DOHH2 (cell line): ENCODE data around the gene NEURL1B.

ENCODE experiments used
- H3F3A ChIP-seq: fragments of 200-600 bp; sonication (generic), shearing (Covaris generic); 2 replicates; pipeline ENCODE4 v1.6.0; 2016; ENCODE audit warnings: antibody characterized with exemption, mild to moderate bottlenecking; ENCODE audit not compliant: control insufficient read depth, insufficient read depth
- H3K27ac ChIP-seq: fragments of 200-600 bp; sonication (generic); 2 replicates; pipeline ENCODE4 v1.5.1; 2014; ENCODE audit warnings: low read depth, mild to moderate bottlenecking, low read length, moderate library complexity
- H3K27me3 ChIP-seq: fragments of 200-600 bp; sonication (generic); 2 replicates; pipeline ENCODE4 v1.6.1; 2014; ENCODE audit warnings: mild to moderate bottlenecking, low read length, mixed read lengths; ENCODE audit not compliant: control insufficient read depth
- H3K36me3 ChIP-seq: fragments of 200-600 bp; sonication (generic); 2 replicates; pipeline ENCODE4 v1.6.1; 2014; ENCODE audit warnings: mild to moderate bottlenecking, low read length, moderate library complexity, mixed read lengths; ENCODE audit not compliant: control insufficient read depth
- H3K4me1 ChIP-seq: fragments of 200-600 bp; sonication (generic); 2 replicates; pipeline ENCODE4 v1.6.1; 2014; ENCODE audit warnings: mild to moderate bottlenecking, low read length, mixed read lengths; ENCODE audit not compliant: control insufficient read depth
- H3K4me2 ChIP-seq: fragments of 200-600 bp; sonication (generic); 2 replicates; pipeline ENCODE4 v1.6.0; 2014; ENCODE audit warnings: mild to moderate bottlenecking, low read length, moderate library complexity
- H3K4me3 ChIP-seq: fragments of 200-600 bp; sonication (generic); 2 replicates; pipeline ENCODE4 v1.5.1; 2014; ENCODE audit warnings: mild to moderate bottlenecking, low read length, mixed read lengths
- H3K79me2 ChIP-seq: fragments of 200-600 bp; sonication (generic); 2 replicates; pipeline ENCODE4 v1.6.1; 2014; ENCODE audit warnings: mild to moderate bottlenecking, low read length, mixed read lengths; ENCODE audit not compliant: control insufficient read depth
- H3K9me2 ChIP-seq: fragments of 200-600 bp; sonication (generic); replicated peaks from 2 replicates; pipeline ENCODE4 v1.6.1; 2014; ENCODE audit warnings: mild to moderate bottlenecking, low read length, mixed read lengths; ENCODE audit not compliant: control insufficient read depth
- H3K9me3 ChIP-seq: fragments of 200-600 bp; sonication (generic); 2 replicates; pipeline ENCODE4 v1.6.1; 2014; ENCODE audit warnings: antibody characterized with exemption, low read length, mixed read lengths; ENCODE audit not compliant: control insufficient read depth, insufficient read depth
- H4K20me1 ChIP-seq: fragments of 200-600 bp; sonication (generic); 2 replicates; pipeline ENCODE4 v1.6.0; 2014; ENCODE audit warnings: low read depth, mild to moderate bottlenecking, antibody characterized with exemption, low read length, moderate library complexity; ENCODE audit not compliant: control insufficient read depth, insufficient read depth
- EZH2phosphoT487 ChIP-seq: fragments of 200-600 bp; sonication (generic); IDR thresholded peaks from 2 replicates; pipeline ENCODE4 v1.6.1; 2017; ENCODE audit warnings: borderline replicate concordance, mild to moderate bottlenecking, antibody characterized with exemption, low read length, moderate library complexity, mixed read lengths
- TF ChIP-seq, protein P1 (sequence below): fragments of 200-600 bp; sonication (generic); IDR thresholded peaks from one replicate; pipeline ENCODE4 v1.5.1; 2014; ENCODE audit warnings: antibody characterized with exemption, mild to moderate bottlenecking, low read depth, low read length; ENCODE audit not compliant: poor library complexity, severe bottlenecking

NEURL1B gene

DNA sequence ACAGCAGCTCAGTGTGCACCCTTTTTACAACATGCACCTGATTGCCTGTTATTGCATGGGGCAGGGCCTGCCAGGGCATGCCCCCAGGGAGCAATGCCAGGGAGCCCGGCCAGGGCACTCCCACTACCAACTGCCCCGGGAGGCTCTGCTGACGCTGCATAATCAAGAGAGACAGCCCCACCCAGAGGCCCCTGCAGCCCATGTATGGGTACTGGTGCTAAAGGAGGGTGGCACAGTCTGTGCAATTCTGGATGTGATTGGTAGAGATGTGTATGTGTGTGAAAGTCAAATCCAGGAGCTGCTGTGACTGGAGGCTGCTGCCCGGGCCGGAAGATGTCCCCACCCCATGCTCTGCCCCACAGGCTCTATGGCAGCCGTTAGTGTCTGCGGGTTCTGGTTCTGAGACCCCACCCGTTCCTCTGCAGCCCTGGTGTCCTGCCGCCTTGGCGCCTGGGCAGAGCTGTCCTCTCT lies 3.9 kb upstream of the NEURL1B start:
- TF ChIP-seq EZH2phosphoT487: no peak
- TF ChIP-seq, protein P1, sequence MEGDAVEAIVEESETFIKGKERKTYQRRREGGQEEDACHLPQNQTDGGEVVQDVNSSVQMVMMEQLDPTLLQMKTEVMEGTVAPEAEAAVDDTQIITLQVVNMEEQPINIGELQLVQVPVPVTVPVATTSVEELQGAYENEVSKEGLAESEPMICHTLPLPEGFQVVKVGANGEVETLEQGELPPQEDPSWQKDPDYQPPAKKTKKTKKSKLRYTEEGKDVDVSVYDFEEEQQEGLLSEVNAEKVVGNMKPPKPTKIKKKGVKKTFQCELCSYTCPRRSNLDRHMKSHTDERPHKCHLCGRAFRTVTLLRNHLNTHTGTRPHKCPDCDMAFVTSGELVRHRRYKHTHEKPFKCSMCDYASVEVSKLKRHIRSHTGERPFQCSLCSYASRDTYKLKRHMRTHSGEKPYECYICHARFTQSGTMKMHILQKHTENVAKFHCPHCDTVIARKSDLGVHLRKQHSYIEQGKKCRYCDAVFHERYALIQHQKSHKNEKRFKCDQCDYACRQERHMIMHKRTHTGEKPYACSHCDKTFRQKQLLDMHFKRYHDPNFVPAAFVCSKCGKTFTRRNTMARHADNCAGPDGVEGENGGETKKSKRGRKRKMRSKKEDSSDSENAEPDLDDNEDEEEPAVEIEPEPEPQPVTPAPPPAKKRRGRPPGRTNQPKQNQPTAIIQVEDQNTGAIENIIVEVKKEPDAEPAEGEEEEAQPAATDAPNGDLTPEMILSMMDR: no peak
- H3K4me3 ChIP-seq: no peak overlapping the region

DNA sequence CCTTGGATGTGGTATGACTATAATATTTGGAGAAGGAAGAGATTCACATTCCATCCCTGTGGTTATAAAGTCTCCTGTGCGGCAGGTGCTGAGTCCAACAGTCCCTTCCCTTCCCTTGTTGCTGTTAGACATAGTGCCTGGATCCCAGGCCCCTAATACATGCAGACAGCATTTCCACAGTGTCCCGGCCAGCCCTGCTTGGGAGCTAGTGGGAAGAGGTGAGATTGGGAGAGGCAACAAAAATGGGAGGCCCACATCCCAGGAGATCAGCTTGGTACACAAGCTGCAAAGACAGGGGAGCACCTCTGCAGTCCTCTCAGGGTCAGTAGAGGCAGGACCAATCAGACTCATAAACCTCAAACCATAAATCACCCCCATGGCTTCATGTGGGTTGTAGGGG lies 3.3 kb upstream of the NEURL1B start:
- H3K27ac ChIP-seq: no peak overlapping the region
- H3K9me2 ChIP-seq: no peaks in the 10 kb centered on the region
- peaks cover 24% of the 10 kb centered on the region for H3K27me3 ChIP-seq
- TF ChIP-seq, protein P1: no peak
- TF ChIP-seq EZH2phosphoT487: no peak
- H3K79me2 ChIP-seq: no peaks in the 10 kb centered on the region
- H3K9me3 ChIP-seq: no peaks in the 10 kb centered on the region
- H3K4me3 ChIP-seq: no peak overlapping the region
- peaks cover 2% of the 10 kb centered on the region for H3F3A ChIP-seq
- H3K4me2 ChIP-seq: no peak overlapping the region
- H3K36me3 ChIP-seq: no peaks in the 10 kb centered on the region
- H4K20me1 ChIP-seq: no peaks in the 10 kb centered on the region
- H3K4me1 ChIP-seq: peaks cover 24% of the 10 kb centered on the region

More for the DNA sequence above, 3.9 kb upstream of the NEURL1B start:
- Histone ChIP-seq H3K27ac (no peak overlapping the region), H3K4me1 (peaks cover 24% of the 10 kb centered on the region), H3F3A (peaks cover 2% of the 10 kb centered on the region), H3K9me3 (no peaks in the 10 kb centered on the region), H4K20me1 (no peaks in the 10 kb centered on the region), H3K36me3 (no peaks in the 10 kb centered on the region), H3K27me3 (peaks cover 20% of the 10 kb centered on the region), H3K79me2 (no peaks in the 10 kb centered on the region), H3K9me2 (no peaks in the 10 kb centered on the region), H3K4me2 (no peak overlapping the region)

DNA sequence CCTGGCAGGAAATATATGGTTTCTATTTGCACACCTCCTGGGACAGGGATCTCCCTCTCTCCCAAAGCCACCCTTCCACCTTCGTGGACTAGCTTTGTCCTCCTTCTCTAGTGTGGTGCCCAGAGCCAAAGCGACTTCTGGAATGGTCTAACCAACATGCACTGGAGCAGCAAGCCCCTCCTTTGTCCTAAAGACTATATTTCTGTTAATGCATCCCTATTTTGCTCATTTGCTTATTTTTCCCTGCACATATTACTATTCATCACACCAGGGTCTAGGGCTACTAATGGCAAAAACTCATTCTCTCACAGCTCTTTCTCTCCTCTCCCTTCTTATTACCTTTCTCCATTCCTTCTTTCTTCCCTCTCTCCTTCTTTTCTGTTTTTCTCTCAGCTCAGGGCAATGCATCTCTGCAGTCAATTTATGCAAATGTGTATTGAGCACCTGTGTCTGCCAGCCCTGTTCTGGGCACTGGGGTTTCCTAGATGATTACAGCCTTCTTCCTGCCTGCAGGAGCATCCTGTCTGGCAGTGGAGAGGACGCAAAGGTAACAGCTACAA lies 2.8 kb upstream of the NEURL1B start:
- Histone ChIP-seq H3K36me3 (no peaks in the 10 kb centered on the region), H3F3A (peaks cover 2% of the 10 kb centered on the region), H3K27ac (no peak overlapping the region), H3K4me2 (peak overlapping the region; percentile 0; the same call in 1 of the 2 replicates), H3K4me1 (peaks cover 24% of the 10 kb centered on the region), H3K9me2 (no peaks in the 10 kb centered on the region), H4K20me1 (no peaks in the 10 kb centered on the region), H3K79me2 (no peaks in the 10 kb centered on the region), H3K4me3 (no peak overlapping the region), H3K27me3 (peaks cover 29% of the 10 kb centered on the region), H3K9me3 (no peaks in the 10 kb centered on the region)
- TF ChIP-seq, protein P1: no peak
- no peak for TF ChIP-seq EZH2phosphoT487
